HepG2 (cell line): ENCODE measurements around the gene TRIM25. TPM values are rescaled to one million over a fixed set of nuclear protein-coding genes. Genes with fewer than 3 reads are reported as not detected.

Experiments used
- ISL2 ChIP-seq: sonication (generic); formaldehyde crosslinking; IDR thresholded peaks from 2 replicates; pipeline ENCODE4 v1.5.0; 2020; ENCODE audit warnings: missing genetic modification reagents
- MEF2D ChIP-seq: sonication (generic); formaldehyde crosslinking; IDR thresholded peaks from 2 replicates; pipeline ENCODE4 v1.5.1; 2020; ENCODE audit warnings: mild to moderate bottlenecking, missing genetic modification reagents
- NFE2L2 ChIP-seq: fragments of 150-350 bp; IDR thresholded peaks from 2 replicates; pipeline ENCODE4 v1.6.1; 2014; ENCODE audit warnings: low read length
- REPIN1 ChIP-seq: sonication (generic); formaldehyde crosslinking; IDR thresholded peaks from 2 replicates; pipeline ENCODE4 v1.8.0; 2022; ENCODE audit warnings: missing genetic modification reagents, low read depth, mild to moderate bottlenecking, borderline replicate concordance
- SMAD1 ChIP-seq: sonication (generic); formaldehyde crosslinking; IDR thresholded peaks from 2 replicates; pipeline ENCODE4 v1.4.0; 2020; ENCODE audit warnings: missing genetic modification reagents, low read depth, mild to moderate bottlenecking, borderline replicate concordance
- STAT5B ChIP-seq: sonication (generic); formaldehyde crosslinking; IDR thresholded peaks from 2 replicates; pipeline ENCODE4 v1.4.0; 2020; ENCODE audit warnings: missing genetic modification reagents
- TSC22D2 ChIP-seq: sonication (generic); formaldehyde crosslinking; IDR thresholded peaks from 2 replicates; pipeline ENCODE4 v1.5.1; 2020; ENCODE audit warnings: missing genetic modification reagents, mild to moderate bottlenecking, borderline replicate concordance
- U2AF2 ChIP-seq: fragments of 200-400 bp; formaldehyde crosslinking; IDR thresholded peaks from 2 replicates; pipeline ENCODE4 v1.6.1; 2017; ENCODE audit warnings: low read depth, mild to moderate bottlenecking, low read length
- ZKSCAN8 ChIP-seq: IDR thresholded peaks from 2 replicates; pipeline ENCODE4 v1.6.1; 2016; ENCODE audit warnings: borderline replicate concordance, missing genetic modification reagents, missing compliant biosample characterization
- ZNF530 ChIP-seq: sonication (generic); formaldehyde crosslinking; IDR thresholded peaks from 2 replicates; pipeline ENCODE4 v1.5.0; 2020; ENCODE audit warnings: low read depth, mild to moderate bottlenecking, missing genetic modification reagents
- ZNF598 ChIP-seq: sonication (generic); formaldehyde crosslinking; IDR thresholded peaks from 2 replicates; pipeline ENCODE4 v1.5.1; 2020; ENCODE audit warnings: mild to moderate bottlenecking, missing genetic modification reagents, borderline replicate concordance
- ZNF652 ChIP-seq: IDR thresholded peaks from 2 replicates; pipeline ENCODE4 v1.6.1; 2016; ENCODE audit warnings: low read depth, borderline replicate concordance
- ZSCAN25 ChIP-seq: sonication (generic); formaldehyde crosslinking; IDR thresholded peaks from 2 replicates; pipeline ENCODE4 v1.8.0; 2022; ENCODE audit warnings: mild to moderate bottlenecking, missing genetic modification reagents
- polyA plus RNA-seq, 8 experiments: library from polyadenylated mRNA; depleted of rRNA in 3 of 8; stranded (reverse) in 7 of 8; unstranded in 1 of 8; fragments of >200 nt; fragmentation: Illumina TruSeq in 4 of 8; extraction: Trizol in 4 of 8; gene quantifications; 2 replicates each; pipeline versions ENCODE4 v1.2.1 to v1.2.3, GENCODE V29; 2011 to 2016; ENCODE audit warnings: low read depth in 4 of 8, missing spikeins in 1 of 8, mixed read lengths in 1 of 8; ENCODE audit not compliant: insufficient read depth in 1 of 8
- total RNA-seq, 5 experiments: library from RNA; depleted of rRNA; stranded (reverse); fragments of >200 nt; fragmentation: Illumina TruSeq; extraction: Trizol; gene quantifications; 2 replicates each; pipeline ENCODE4 v1.2.3, GENCODE V29; 2016; ENCODE audit warnings: low read depth in 1 of 5
- TF ChIP-seq, protein P1 (sequence below): sonication (generic); formaldehyde crosslinking; IDR thresholded peaks from 2 replicates; pipeline ENCODE4 v1.8.1; 2022; ENCODE audit warnings: low read depth, mild to moderate bottlenecking, missing genetic modification reagents
- TF ChIP-seq, protein P2 (sequence below): IDR thresholded peaks from 2 replicates; pipeline ENCODE4 v1.6.1; 2016; ENCODE audit warnings: missing genetic modification reagents, missing compliant biosample characterization
- TF ChIP-seq, protein P3 (sequence below): sonication (generic); formaldehyde crosslinking; conservative IDR thresholded peaks from 2 replicates; pipeline ENCODE4 v1.8.0; 2022; ENCODE audit warnings: mild to moderate bottlenecking, moderate library complexity, missing genetic modification reagents
- TF ChIP-seq, protein P4 (sequence below): sonication (generic); formaldehyde crosslinking; conservative IDR thresholded peaks from 2 replicates; pipeline ENCODE4 v1.4.0; 2020; ENCODE audit warnings: missing genetic modification reagents
- TF ChIP-seq, protein P5 (sequence below): sonication (generic); formaldehyde crosslinking; IDR thresholded peaks from 2 replicates; pipeline ENCODE4 v1.4.0; 2020; ENCODE audit warnings: missing genetic modification reagents, borderline replicate concordance

TRIM25 gene
- total and polyA plus RNA-seq, 2 of the 13 experiments (the other 11 are each of a cell fraction or from before 2014, with no cell fraction given) = 30.8 to 42.2 TPM

- TF ChIP-seq, protein P1, sequence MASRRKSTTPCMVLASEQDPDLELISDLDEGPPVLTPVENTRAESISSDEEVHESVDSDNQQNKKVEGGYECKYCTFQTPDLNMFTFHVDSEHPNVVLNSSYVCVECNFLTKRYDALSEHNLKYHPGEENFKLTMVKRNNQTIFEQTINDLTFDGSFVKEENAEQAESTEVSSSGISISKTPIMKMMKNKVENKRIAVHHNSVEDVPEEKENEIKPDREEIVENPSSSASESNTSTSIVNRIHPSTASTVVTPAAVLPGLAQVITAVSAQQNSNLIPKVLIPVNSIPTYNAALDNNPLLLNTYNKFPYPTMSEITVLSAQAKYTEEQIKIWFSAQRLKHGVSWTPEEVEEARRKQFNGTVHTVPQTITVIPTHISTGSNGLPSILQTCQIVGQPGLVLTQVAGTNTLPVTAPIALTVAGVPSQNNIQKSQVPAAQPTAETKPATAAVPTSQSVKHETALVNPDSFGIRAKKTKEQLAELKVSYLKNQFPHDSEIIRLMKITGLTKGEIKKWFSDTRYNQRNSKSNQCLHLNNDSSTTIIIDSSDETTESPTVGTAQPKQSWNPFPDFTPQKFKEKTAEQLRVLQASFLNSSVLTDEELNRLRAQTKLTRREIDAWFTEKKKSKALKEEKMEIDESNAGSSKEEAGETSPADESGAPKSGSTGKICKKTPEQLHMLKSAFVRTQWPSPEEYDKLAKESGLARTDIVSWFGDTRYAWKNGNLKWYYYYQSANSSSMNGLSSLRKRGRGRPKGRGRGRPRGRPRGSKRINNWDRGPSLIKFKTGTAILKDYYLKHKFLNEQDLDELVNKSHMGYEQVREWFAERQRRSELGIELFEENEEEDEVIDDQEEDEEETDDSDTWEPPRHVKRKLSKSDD = peak; percentile 69; the same call in 1 of the 2 replicates
- TF ChIP-seq, protein P2, sequence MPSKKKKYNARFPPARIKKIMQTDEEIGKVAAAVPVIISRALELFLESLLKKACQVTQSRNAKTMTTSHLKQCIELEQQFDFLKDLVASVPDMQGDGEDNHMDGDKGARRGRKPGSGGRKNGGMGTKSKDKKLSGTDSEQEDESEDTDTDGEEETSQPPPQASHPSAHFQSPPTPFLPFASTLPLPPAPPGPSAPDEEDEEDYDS (CRISPR knock-in tag) = peak; percentile 93
- TF ChIP-seq U2AF2 = no peak
- TF ChIP-seq ZKSCAN8 (CRISPR knock-in tag) = peak; percentile 74; the same call in 1 of the 2 replicates
- TF ChIP-seq ISL2 (CRISPR knock-in tag) = peak; percentile 63
- TF ChIP-seq MEF2D (CRISPR knock-in tag) = peak; percentile 60
- TF ChIP-seq, protein P3, sequence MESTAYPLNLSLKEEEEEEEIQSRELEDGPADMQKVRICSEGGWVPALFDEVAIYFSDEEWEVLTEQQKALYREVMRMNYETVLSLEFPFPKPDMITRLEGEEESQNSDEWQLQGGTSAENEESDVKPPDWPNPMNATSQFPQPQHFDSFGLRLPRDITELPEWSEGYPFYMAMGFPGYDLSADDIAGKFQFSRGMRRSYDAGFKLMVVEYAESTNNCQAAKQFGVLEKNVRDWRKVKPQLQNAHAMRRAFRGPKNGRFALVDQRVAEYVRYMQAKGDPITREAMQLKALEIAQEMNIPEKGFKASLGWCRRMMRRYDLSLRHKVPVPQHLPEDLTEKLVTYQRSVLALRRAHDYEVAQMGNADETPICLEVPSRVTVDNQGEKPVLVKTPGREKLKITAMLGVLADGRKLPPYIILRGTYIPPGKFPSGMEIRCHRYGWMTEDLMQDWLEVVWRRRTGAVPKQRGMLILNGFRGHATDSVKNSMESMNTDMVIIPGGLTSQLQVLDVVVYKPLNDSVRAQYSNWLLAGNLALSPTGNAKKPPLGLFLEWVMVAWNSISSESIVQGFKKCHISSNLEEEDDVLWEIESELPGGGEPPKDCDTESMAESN = peak; percentile 84
- 0 out of 2 replicates have a peak, but pooled peaks have one; percentile 33 for TF ChIP-seq ZNF530 (CRISPR knock-in tag)
- peak; percentile 49; the same call in 1 of the 2 replicates for TF ChIP-seq ZSCAN25 (CRISPR knock-in tag)
- TF ChIP-seq, protein P4, sequence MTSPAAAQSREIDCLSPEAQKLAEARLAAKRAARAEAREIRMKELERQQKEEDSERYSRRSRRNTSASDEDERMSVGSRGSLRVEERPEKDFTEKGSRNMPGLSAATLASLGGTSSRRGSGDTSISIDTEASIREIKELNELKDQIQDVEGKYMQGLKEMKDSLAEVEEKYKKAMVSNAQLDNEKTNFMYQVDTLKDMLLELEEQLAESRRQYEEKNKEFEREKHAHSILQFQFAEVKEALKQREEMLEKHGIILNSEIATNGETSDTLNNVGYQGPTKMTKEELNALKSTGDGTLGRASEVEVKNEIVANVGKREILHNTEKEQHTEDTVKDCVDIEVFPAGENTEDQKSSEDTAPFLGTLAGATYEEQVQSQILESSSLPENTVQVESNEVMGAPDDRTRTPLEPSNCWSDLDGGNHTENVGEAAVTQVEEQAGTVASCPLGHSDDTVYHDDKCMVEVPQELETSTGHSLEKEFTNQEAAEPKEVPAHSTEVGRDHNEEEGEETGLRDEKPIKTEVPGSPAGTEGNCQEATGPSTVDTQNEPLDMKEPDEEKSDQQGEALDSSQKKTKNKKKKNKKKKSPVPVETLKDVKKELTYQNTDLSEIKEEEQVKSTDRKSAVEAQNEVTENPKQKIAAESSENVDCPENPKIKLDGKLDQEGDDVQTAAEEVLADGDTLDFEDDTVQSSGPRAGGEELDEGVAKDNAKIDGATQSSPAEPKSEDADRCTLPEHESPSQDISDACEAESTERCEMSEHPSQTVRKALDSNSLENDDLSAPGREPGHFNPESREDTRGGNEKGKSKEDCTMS = 0 out of 2 replicates have a peak, but pooled peaks have one; percentile 69
- TF ChIP-seq STAT5B (CRISPR knock-in tag) = no peak; the same call in 1 of the 2 replicates
- TF ChIP-seq ZNF652 (CRISPR knock-in tag) = no peak
- peak; percentile 81; the same call in 1 of the 2 replicates for TF ChIP-seq TSC22D2
- TF ChIP-seq NFE2L2 = no peak
- peak; percentile 86 for TF ChIP-seq ZNF598 (CRISPR knock-in tag)
- TF ChIP-seq SMAD1 (CRISPR knock-in tag) = peak; percentile 95
- TF ChIP-seq, protein P5, sequence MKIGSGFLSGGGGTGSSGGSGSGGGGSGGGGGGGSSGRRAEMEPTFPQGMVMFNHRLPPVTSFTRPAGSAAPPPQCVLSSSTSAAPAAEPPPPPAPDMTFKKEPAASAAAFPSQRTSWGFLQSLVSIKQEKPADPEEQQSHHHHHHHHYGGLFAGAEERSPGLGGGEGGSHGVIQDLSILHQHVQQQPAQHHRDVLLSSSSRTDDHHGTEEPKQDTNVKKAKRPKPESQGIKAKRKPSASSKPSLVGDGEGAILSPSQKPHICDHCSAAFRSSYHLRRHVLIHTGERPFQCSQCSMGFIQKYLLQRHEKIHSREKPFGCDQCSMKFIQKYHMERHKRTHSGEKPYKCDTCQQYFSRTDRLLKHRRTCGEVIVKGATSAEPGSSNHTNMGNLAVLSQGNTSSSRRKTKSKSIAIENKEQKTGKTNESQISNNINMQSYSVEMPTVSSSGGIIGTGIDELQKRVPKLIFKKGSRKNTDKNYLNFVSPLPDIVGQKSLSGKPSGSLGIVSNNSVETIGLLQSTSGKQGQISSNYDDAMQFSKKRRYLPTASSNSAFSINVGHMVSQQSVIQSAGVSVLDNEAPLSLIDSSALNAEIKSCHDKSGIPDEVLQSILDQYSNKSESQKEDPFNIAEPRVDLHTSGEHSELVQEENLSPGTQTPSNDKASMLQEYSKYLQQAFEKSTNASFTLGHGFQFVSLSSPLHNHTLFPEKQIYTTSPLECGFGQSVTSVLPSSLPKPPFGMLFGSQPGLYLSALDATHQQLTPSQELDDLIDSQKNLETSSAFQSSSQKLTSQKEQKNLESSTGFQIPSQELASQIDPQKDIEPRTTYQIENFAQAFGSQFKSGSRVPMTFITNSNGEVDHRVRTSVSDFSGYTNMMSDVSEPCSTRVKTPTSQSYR = peak; percentile 14; the same call in 1 of the 2 replicates
- TF ChIP-seq REPIN1 (CRISPR knock-in tag) = peak; percentile 96
Observed at GRCh38 chr17:56913867-56914580, at the start of gene TRIM25 (continued).
